ENCODE results near the gene WNT2.

The WNT2 gene

GRCh38 chr7:117322741-117323304 is at the start of gene WNT2:
Gene WNT2 (minus strand): TSS chr7:117323058. CDS start chr7:117322989, 69 bp downstream.
- no peak for DNase-seq (ENCODE audit: low read depth in 3 of 3)

GRCh38 chr7:117372073-117372472 is 49.2 kb upstream of the WNT2 start:
- no peak for DNase-seq (ENCODE audit: low read depth in 3 of 3)

- no peak for DNase-seq (ENCODE audit: low read depth in 3 of 3)
These were observed 41.7 kb upstream of the WNT2 start for GRCh38 chr7:117364339-117365080.

GRCh38 chr7:117362294-117362888 is 39.5 kb upstream of the WNT2 start:
- no peak for DNase-seq (ENCODE audit: low read depth in 3 of 3)

GRCh38 chr7:117350027-117350426 is 27.2 kb upstream of the WNT2 start:
- DNase-seq (ENCODE audit: low read depth in 3 of 3): no peak

GRCh38 chr7:117349570-117349969 is 26.7 kb upstream of the WNT2 start:
- no peak for DNase-seq (ENCODE audit: low read depth in 3 of 3)

GRCh38 chr7:117347962-117348672 is 25.3 kb upstream of the WNT2 start:
- no peak for DNase-seq (ENCODE audit: low read depth in 3 of 3)

GRCh38 chr7:117347480-117347879 is 24.6 kb upstream of the WNT2 start:
- DNase-seq (ENCODE audit: low read depth in 3 of 3): no peak

GRCh38 chr7:117346161-117346560 is 23.3 kb upstream of the WNT2 start:
- DNase-seq (ENCODE audit: low read depth in 3 of 3): no peak

- DNase-seq (ENCODE audit: low read depth in 3 of 3): no peak
These were observed 15.2 kb upstream of the WNT2 start for GRCh38 chr7:117338020-117338419.

- DNase-seq (ENCODE audit: low read depth in 3 of 3): no peak
These were observed 10.3 kb upstream of the WNT2 start for GRCh38 chr7:117333168-117333567.

- DNase-seq (ENCODE audit: low read depth in 3 of 3): no peak
These were observed 9.2 kb upstream of the WNT2 start for GRCh38 chr7:117332031-117332430.

- DNase-seq (ENCODE audit: low read depth in 3 of 3): no peak
These were observed 3.0 kb upstream of the WNT2 start for GRCh38 chr7:117325836-117326235.

- DNase-seq (ENCODE audit: low read depth in 3 of 3): no peak
These were observed 2.1 kb upstream of the WNT2 start for GRCh38 chr7:117324960-117325359.

- DNase-seq (ENCODE audit: low read depth in 3 of 3): no peak
These were observed 1.2 kb upstream of the WNT2 start for GRCh38 chr7:117323851-117324711.

- no peak for DNase-seq (ENCODE audit: low read depth in 3 of 3)
These were observed 520 bp upstream of the WNT2 start for GRCh38 chr7:117323305-117323850.

GRCh38 chr7:117320523-117320922 is 2.3 kb downstream of the WNT2 start:
- no peak for DNase-seq (ENCODE audit: low read depth in 3 of 3)

- no peak for DNase-seq (ENCODE audit: low read depth in 3 of 3)
These were observed 3.7 kb downstream of the WNT2 start for GRCh38 chr7:117319181-117319580.

GRCh38 chr7:117313582-117313981 is 9.3 kb downstream of the WNT2 start:
- no peak for DNase-seq (ENCODE audit: low read depth in 3 of 3)

GRCh38 chr7:117312593-117313580 is 10.0 kb downstream of the WNT2 start:
- no peak for DNase-seq (ENCODE audit: low read depth in 3 of 3)
